ENCODE results near the gene ROR1. TPM values are rescaled to one million over a fixed set of nuclear protein-coding genes. Genes with fewer than 3 reads are reported as not detected.
"Not testable (repeated sequence)": the region's sequence is repeated elsewhere in the genome, so short reads cannot be mapped to it uniquely, and the experiment has no call there.

ROR1 gene
- total RNA-seq, 8 experiments from 2014 or later = 1.2 to 15.7 (median 2.7) TPM

DNA sequence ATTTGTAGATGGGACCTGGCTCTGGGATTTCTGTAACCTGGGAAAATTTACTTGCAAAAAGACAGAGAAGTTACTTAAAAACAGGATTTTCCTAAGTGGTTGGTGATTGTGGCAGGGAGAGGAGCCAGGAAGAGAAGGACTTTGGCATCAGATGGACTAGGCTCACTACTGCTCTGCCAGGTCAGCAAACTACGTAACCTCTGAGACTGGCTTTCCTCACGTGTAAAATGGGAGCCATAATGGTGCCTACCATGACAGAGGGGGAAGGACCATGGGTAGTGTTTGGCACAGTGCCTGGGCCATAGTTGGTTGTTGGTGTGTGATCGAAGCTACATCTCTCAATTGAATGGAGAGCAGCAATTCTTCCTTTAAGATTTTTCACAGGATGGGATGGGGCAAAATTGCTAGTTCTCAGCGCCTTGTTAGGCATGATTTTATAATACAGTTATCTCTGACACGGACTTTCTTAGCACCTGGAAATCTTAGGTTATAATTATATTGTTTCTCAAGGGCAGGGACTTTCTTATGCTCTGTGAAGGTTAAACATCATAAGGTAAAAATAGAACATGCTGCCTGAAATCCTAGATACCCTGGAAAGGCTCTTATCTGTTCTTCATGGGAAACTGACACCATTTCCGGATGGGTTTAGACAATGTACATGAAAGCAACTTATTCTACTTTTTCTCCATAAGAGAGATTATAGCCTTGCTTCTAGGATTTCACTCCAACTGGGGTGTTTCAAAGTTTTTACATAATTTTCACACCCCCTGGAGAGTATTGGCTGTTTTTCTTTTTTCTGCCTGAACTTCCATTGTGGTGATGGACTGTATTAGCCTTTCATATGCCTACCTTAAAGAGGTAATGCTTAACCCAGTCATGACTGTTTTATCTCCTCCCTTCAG is 10.9 kb downstream of the ROR1 start:
- no peak for ATAC-seq (replicated peaks in 6 of 8)
- Histone ChIP-seq H3K27ac (no peak overlapping the region), H3K4me1 (replicated peaks in 1 of 2) (no peaks in the 10 kb centered on the region), H3K4me3 (no peak overlapping the region)
- in situ Hi-C loops (cut with MboI; ENCODE audit: low pct_unique_long_range_greater_than_20kb in 2 of 9, low sequenced_read_pairs in 9 of 9, unreplicated experiment in 9 of 9) = loop anchor here in 2 of 9 experiments (25.0 kb wide), 2 partner anchors 103 to 353 kb away; no protein-coding TSS in a partner anchor
- 60 to 96% (median 88%) methylated on average over 2 to 6 of the region's 6 CpGs; no CpG with 5 or more reads in 2 of the 10 experiments for WGBS, 10 experiments

DNA sequence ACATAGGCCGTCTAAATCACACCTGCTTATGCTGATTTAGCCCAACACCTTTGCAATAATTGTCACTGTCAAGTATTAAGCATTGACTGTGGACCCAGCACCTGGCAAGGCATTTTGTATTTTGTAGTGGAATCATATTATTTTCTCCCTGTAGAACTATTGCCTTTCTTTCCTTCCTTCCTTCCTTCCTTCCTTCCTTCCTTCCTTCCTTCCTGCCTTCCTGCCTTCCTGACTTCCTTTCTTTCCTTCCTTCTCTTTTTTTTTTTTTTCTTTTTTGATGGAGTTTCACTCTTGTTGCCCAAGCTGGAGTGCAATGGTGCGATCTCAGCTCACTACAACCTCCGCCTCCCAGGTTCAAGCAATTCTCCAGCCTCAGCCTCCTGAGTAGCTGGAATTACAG is 13.5 kb downstream of the ROR1 start:
- in situ Hi-C loops (cut with MboI; ENCODE audit: low pct_unique_long_range_greater_than_20kb in 2 of 9, low sequenced_read_pairs in 9 of 9, unreplicated experiment in 9 of 9) = loop anchor here in 2 of 9 experiments (25.0 kb wide), 2 partner anchors 100 to 350 kb away; no protein-coding TSS in a partner anchor
- not testable (repeated sequence) for H3K27ac ChIP-seq; H3K4me3 ChIP-seq; H3K4me1 ChIP-seq (replicated peaks in 1 of 2); ATAC-seq (replicated peaks in 6 of 8)
- 70 to 100% (median 86%) methylated on average over 1 to 2 of the region's 3 CpGs; no CpG with 5 or more reads in 3 of the 10 experiments for WGBS, 10 experiments

DNA sequence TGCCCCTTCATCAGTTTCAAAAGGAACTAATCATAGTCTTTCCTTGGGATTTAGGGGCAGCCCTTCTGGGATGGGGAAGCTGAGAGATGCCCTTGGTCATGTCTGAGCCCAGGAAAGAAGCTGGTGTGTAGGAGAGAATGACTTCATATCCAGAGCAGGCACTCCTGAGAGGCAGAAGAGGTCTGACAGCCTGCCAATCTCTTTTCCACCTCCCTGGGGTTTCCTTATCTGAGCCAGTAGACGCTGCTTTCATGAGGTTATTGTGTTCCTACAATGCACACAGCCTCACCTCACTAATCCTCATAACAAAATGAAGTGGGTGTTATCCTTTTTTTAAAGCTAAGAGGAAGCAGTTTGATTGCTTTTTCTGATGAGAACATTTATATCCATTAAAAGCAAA is 14.1 kb downstream of the ROR1 start:
- 20 to 83% (median 60%) methylated on average over 1 of the region's 1 CpG; no CpG with 5 or more reads in 5 of the 10 experiments for WGBS, 10 experiments
- no peak overlapping the region for H3K4me3 ChIP-seq
- ATAC-seq (replicated peaks in 6 of 8) = no peak
- no peak overlapping the region for H3K27ac ChIP-seq
- in situ Hi-C loops (cut with MboI; ENCODE audit: low pct_unique_long_range_greater_than_20kb in 2 of 9, low sequenced_read_pairs in 9 of 9, unreplicated experiment in 9 of 9) = loop anchor here in 2 of 9 experiments (25.0 kb wide), 2 partner anchors 99 to 349 kb away; no protein-coding TSS in a partner anchor
- H3K4me1 ChIP-seq (replicated peaks in 1 of 2) = no peaks in the 10 kb centered on the region

DNA sequence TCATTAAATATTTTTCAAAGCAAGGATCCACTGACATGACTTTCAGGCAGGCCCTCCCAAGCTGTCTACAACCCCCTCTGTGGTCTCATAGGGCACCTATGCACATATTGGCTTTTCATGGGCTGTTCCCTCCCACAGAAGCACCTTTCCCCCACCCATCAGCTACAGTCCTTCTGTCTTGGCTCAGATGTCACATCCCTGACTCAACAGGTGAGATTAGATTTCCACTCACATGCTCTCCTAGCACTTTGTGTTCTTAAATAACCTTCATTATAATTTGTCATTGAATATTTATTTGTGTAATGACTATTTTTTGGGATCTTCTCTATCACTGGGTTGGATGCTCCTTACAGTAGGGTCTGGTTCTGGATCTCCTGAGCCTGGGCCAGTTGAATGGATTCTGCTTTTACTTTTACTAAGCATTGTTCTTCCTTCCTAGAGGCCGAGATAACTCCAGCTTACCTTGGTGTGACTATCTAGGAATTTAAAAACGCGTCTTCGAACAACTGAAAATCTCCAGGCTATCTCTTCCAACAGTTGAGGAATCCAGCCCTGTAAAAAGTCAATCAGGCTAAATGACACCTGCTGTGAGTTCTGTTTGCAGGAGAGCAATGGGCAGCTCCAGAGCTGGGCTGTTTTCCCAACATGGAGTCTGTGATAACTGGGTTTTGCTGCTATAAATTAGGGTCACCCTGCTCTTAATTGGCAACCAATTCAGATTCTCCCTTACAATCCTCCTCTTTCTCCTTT is 16.2 kb downstream of the ROR1 start:
- 78 to 100% (median 95%) methylated on average over 1 to 4 of the region's 4 CpGs; no CpG with 5 or more reads in 1 of the 10 experiments for WGBS, 10 experiments
- Histone ChIP-seq H3K4me3 (no peak overlapping the region), H3K27ac (no peak overlapping the region), H3K4me1 (replicated peaks in 1 of 2) (no peaks in the 10 kb centered on the region)
- in situ Hi-C loops (cut with MboI; ENCODE audit: low pct_unique_long_range_greater_than_20kb in 2 of 9, low sequenced_read_pairs in 9 of 9, unreplicated experiment in 9 of 9) = loop anchor here in 2 of 9 experiments (25.0 kb wide), 2 partner anchors 97 to 347 kb away; no protein-coding TSS in a partner anchor
- ATAC-seq (replicated peaks in 6 of 8) = no peak

DNA sequence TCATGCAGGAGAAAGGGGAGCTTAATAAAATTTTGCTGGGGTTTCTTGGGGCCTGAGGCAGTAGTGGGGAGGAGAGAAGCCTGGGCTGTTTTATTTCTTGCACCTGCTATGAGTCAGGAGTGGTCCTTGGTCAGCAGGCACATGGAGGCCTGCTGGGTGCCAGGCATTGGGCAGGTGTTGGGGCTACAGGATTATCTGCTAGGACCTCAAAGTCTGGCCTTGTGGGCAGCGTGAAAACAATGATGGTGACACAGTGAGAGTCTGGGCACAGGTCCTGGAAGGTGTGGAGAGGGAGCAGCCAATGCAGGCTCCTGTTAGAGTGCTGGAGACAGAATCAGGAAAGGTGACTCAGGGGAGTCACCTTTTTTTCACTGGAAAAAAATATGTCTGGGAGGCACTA is 17.2 kb downstream of the ROR1 start:
- in situ Hi-C loops (cut with MboI; ENCODE audit: low pct_unique_long_range_greater_than_20kb in 2 of 9, low sequenced_read_pairs in 9 of 9, unreplicated experiment in 9 of 9) = loop anchor here in 2 of 9 experiments (25.0 kb wide), 2 partner anchors 96 to 346 kb away; no protein-coding TSS in a partner anchor
- WGBS, 10 experiments = 0 to 80% (median 38%) methylated on average over 1 of the region's 1 CpG; no CpG with 5 or more reads in 3 of the 10 experiments
- Histone ChIP-seq H3K4me3 (no peak overlapping the region), H3K4me1 (replicated peaks in 1 of 2) (no peaks in the 10 kb centered on the region), H3K27ac (no peak overlapping the region)
- ATAC-seq (replicated peaks in 6 of 8) = no peak

DNA sequence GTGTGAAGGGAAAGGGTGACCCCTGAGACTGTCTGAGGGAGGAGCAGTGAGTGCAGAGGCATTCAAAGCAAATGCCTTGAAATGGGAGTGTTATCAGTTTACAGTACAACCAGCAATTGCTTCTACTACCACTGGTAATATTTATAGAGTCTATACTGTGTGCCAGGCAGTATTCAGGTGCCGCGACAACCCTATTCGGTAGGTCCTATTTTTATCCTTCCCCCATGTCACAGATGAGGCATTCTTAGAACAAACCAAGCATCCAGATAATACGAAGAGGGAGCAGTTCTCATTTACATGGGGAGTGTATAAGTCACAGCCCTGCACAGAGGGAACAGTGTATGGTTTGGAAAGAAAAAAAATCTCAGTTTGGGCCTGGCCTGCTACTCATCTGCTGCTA is 18.3 kb downstream of the ROR1 start:
- Histone ChIP-seq H3K27ac (no peak overlapping the region), H3K4me1 (replicated peaks in 1 of 2) (no peaks in the 10 kb centered on the region), H3K4me3 (no peak overlapping the region)
- ATAC-seq (replicated peaks in 6 of 8) = no peak
- in situ Hi-C loops (cut with MboI; ENCODE audit: low pct_unique_long_range_greater_than_20kb in 2 of 9, low sequenced_read_pairs in 9 of 9, unreplicated experiment in 9 of 9) = loop anchor here in 2 of 9 experiments (25.0 kb wide), 2 partner anchors 95 to 345 kb away; no protein-coding TSS in a partner anchor
- 40 to 100% (median 84%) methylated on average over 1 to 4 of the region's 4 CpGs; no CpG with 5 or more reads in 4 of the 10 experiments for WGBS, 10 experiments

DNA sequence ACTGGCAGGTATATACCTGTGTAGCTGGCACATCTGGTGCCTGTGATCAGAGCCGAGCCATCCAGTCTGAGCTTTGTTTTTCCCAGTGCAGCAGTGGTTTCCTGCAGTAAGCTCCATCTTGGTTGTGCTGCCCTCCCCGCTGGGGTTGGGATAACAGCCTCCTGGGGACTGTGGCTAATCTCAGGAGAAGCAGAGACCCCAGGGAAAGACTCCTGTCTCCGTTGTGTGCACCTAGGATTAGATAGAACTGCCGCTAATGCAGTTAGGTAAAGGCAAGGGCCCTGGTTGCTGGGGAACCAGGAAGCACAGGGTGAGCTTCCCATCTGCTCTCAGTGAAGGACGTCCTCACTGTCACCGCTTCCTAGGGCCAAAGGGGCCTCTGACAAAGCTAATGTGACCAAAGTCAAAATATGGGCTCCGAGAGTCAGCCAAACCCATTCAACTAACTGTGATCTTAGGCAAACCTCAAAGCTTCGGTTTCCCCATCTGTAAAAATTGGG is 20.0 kb downstream of the ROR1 start:
- 33 to 100% (median 94%) methylated on average over 1 to 8 of the region's 8 CpGs; no CpG with 5 or more reads in 3 of the 10 experiments for WGBS, 10 experiments
- ATAC-seq (replicated peaks in 6 of 8) = no peak
- in situ Hi-C loops (cut with MboI; ENCODE audit: low pct_unique_long_range_greater_than_20kb in 2 of 9, low sequenced_read_pairs in 9 of 9, unreplicated experiment in 9 of 9) = loop anchor here in 2 of 9 experiments (25.0 kb wide), 2 partner anchors 94 to 344 kb away; no protein-coding TSS in a partner anchor
- Histone ChIP-seq H3K4me1 (replicated peaks in 1 of 2) (no peaks in the 10 kb centered on the region), H3K4me3 (no peak overlapping the region), H3K27ac (no peak overlapping the region)

DNA sequence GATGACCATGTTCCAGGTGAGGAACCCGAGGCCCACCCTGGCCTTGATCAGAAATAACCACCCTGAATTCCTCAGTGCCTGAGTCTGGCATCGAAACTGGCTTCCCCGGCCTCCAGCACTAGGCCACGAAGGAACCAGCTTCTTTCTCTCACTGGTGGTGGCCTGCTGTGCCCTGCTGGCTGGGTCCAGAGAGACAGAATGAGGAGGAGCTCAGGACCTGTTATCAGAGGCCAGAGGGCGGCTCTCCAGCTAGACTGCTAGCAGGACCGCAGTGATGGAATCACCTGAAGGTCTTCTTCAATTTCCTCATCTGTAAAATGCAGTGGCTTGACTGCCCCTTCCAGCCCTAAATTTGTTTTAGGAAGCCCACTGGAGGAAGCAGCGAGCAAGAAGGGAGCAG is 20.5 kb downstream of the ROR1 start:
- WGBS, 10 experiments = 73 to 100% (median 95%) methylated on average over 2 to 7 of the region's 7 CpGs
- Histone ChIP-seq H3K4me3 (no peak overlapping the region), H3K27ac (no peak overlapping the region), H3K4me1 (replicated peaks in 1 of 2) (no peaks in the 10 kb centered on the region)
- no peak for ATAC-seq (replicated peaks in 6 of 8)
- in situ Hi-C loops (cut with MboI; ENCODE audit: low pct_unique_long_range_greater_than_20kb in 2 of 9, low sequenced_read_pairs in 9 of 9, unreplicated experiment in 9 of 9) = loop anchor here in 2 of 9 experiments (25.0 kb wide), 2 partner anchors 93 to 343 kb away; no protein-coding TSS in a partner anchor

DNA sequence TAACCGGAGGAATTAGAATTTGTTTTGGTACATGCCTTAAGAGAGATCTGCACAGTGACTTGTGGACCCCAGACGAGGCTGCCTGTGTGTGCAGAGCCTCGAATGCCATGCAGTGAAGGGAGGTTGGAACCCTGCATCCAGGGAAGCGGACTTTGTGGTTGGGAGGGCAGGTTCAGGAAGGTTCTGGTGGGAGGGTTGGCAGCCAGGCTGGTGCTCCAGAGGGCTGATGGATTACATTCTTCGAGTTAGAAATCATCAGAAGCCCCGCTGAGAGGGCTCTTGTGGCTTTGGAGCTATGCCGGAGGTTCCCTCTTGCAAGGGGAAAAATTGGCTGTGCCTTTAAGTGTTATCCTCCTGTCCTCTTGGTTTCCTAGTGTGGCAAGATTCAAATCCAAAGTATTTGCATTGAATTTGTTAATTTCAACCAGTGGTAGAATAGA is 21.1 kb downstream of the ROR1 start:
- peaks cover 2 to 5% of the 10 kb centered on the region in 2 donors for H3K4me1 ChIP-seq (replicated peaks in 1 of 2)
- H3K4me3 ChIP-seq = no peak overlapping the region
- in situ Hi-C loops (cut with MboI; ENCODE audit: low pct_unique_long_range_greater_than_20kb in 2 of 9, low sequenced_read_pairs in 9 of 9, unreplicated experiment in 9 of 9) = loop anchor here in 2 of 9 experiments (25.0 kb wide), 2 partner anchors 92 to 342 kb away; no protein-coding TSS in a partner anchor
- peak in 3 of 8 experiments; percentile 23 to 59 (median 56) for ATAC-seq (replicated peaks in 6 of 8)
- WGBS, 10 experiments = 0 to 94% (median 43%) methylated on average over 1 to 6 of the region's 7 CpGs; no CpG with 5 or more reads in 2 of the 10 experiments
- no peak overlapping the region for H3K27ac ChIP-seq

DNA sequence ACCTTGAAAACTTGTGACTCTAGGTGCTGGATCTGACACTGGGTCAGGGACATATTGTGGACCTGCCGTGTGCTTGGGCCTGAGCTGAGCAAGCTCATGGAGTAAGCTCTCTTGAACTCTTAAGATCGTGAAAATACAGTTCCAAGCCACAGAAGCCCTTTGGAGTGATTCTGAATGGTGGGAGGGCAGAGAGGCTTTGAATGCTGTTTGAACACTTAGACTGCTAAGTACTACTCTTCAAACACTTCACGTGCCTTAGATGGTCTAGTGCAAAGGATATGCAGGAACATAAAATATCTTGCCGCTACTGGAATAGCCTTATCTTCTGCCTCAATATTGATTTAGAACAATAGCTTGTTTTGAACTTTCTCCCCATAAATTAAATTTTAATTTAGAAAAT is 21.6 kb downstream of the ROR1 start:
- Histone ChIP-seq H3K4me1 (replicated peaks in 1 of 2) (peaks cover 2 to 9% of the 10 kb centered on the region in 2 donors), H3K27ac (no peak overlapping the region), H3K4me3 (no peak overlapping the region)
- WGBS, 10 experiments = 39 to 100% (median 61%) methylated on average over 1 to 4 of the region's 4 CpGs; no CpG with 5 or more reads in 2 of the 10 experiments
- in situ Hi-C loops (cut with MboI; ENCODE audit: low pct_unique_long_range_greater_than_20kb in 2 of 9, low sequenced_read_pairs in 9 of 9, unreplicated experiment in 9 of 9) = loop anchor here in 2 of 9 experiments (25.0 kb wide), 2 partner anchors 92 to 342 kb away; no protein-coding TSS in a partner anchor
- peak in 2 of 8 experiments; percentile 9 to 30 for ATAC-seq (replicated peaks in 6 of 8)

DNA sequence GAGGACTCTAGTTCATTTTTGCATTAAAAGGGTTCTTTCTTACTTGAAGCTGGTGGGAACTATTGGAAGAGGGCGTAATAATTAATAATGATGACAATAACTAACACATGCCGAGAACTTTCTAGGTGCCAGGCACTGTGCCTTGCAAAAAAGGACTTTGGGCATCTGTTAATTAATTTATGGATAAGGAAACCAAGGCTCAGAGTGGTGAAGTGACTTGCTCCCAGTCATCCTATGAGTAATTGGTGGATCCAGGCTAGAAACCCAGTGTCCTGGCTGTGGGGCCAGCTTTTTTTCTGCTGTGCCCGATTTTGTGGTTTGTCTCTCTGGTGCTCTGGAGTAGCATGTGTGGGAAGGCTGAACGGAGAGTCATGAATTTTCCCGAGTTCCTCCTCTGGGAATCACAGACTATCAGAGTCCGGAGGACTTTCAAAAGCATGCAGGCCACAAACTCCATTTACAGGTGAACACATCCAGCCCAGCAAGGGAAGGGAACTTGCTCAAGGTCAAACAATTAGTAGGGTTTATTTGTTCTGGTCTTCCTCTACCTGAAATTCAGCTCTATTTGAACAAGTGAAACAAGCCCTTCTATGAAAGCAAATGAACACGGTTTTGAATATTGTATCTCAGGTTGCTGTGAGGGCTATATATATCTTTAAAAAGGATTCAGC is 23.4 kb downstream of the ROR1 start:
- ATAC-seq (replicated peaks in 6 of 8) = no peak
- Histone ChIP-seq H3K4me3 (no peak overlapping the region), H3K27ac (no peak overlapping the region), H3K4me1 (replicated peaks in 1 of 2) (peaks cover 2 to 9% of the 10 kb centered on the region in 2 donors)
- 44 to 92% (median 83%) methylated on average over 1 to 7 of the region's 7 CpGs for WGBS, 10 experiments
- in situ Hi-C loops (cut with MboI; ENCODE audit: low pct_unique_long_range_greater_than_20kb in 2 of 9, low sequenced_read_pairs in 9 of 9, unreplicated experiment in 9 of 9) = loop anchor here in 2 of 9 experiments (25.0 kb wide), 2 partner anchors 90 to 340 kb away; no protein-coding TSS in a partner anchor

DNA sequence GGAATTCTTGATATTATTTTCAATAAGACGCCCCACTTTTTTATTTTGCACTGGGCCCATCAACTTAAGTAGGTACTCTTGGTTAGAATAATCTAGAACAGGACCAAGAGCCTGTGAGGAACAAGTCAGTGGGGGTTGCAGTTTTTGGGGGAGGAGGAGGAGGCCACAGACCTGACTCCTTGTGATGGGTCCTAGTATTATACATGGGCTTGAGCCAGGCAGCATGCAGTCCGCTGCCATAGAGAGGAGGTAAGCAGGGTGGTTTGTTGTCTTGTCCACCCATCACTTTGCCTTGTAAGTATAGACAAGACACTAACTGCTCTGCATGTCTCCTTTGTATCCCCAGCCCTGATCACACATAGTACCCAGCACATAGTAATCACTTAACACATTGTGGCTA is 24.5 kb downstream of the ROR1 start:
- Histone ChIP-seq H3K4me1 (replicated peaks in 1 of 2) (peaks cover 2 to 9% of the 10 kb centered on the region in 2 donors), H3K4me3 (no peak overlapping the region), H3K27ac (no peak overlapping the region)
- in situ Hi-C loops (cut with MboI; ENCODE audit: low pct_unique_long_range_greater_than_20kb in 2 of 9, low sequenced_read_pairs in 9 of 9, unreplicated experiment in 9 of 9) = loop anchor here in 2 of 9 experiments (25.0 kb wide), 2 partner anchors 89 to 339 kb away; no protein-coding TSS in a partner anchor
- no peak for ATAC-seq (replicated peaks in 6 of 8)
- WGBS, 10 experiments = 8 to 100% (median 90%) methylated on average over 1 to 2 of the region's 2 CpGs; no CpG with 5 or more reads in 4 of the 10 experiments
